ENCODE data around the gene UBE4B. TPM values are rescaled to one million over a fixed set of nuclear protein-coding genes. Genes with fewer than 3 reads are reported as not detected.
"Not testable (repeated sequence)": the region's sequence is repeated elsewhere in the genome, so short reads cannot be mapped to it uniquely, and the experiment has no call there.

UBE4B gene
- total and polyA plus RNA-seq, 4 donors = 9.9 to 51.0 (median 28.2) TPM

GRCh38 chr1:10014016-10014415 is 18.7 kb upstream of the UBE4B start:
- Histone ChIP-seq H3K27ac (ENCODE audit: low read depth in 1 of 2, low read length in 1 of 2) (no peak overlapping the region), H3K36me3 (ENCODE audit: control insufficient read depth in 4 of 4, insufficient read depth in 4 of 4, low read length in 4 of 4) (no peaks in the 10 kb centered on the region), H3K9ac (ENCODE audit: insufficient read depth in 1 of 2, low read length in 2 of 2) (no peak overlapping the region), H3K4me1 (ENCODE audit: control insufficient read depth in 5 of 5, insufficient read depth in 5 of 5, low read length in 5 of 5) (peaks cover 0 to 3% (median 0%) of the 10 kb centered on the region in 5 donors), H3K4me3 (no peak overlapping the region), H3K9me3 (ENCODE audit: control insufficient read depth in 4 of 4, insufficient read depth in 3 of 4, low read length in 3 of 4) (no peaks in the 10 kb centered on the region), H3K27me3 (ENCODE audit: control insufficient read depth in 3 of 3, insufficient read depth in 3 of 3, low read length in 2 of 3) (no peaks in the 10 kb centered on the region)
- DNase-seq = no peak
- ATAC-seq (ENCODE audit: insufficient read depth, low FRiP score) = no peak
- WGBS, 2 donors = 89 to 90% methylated on average over 5 of the region's 5 CpGs
- TF ChIP-seq CTCF (IDR thresholded peaks at IDR 0.05; ENCODE audit: control extremely low read depth, extremely low read depth) = no peak

GRCh38 chr1:10019561-10019960 is 13.2 kb upstream of the UBE4B start:
- Histone ChIP-seq H3K4me3 (no peak overlapping the region), H3K27me3 (ENCODE audit: control insufficient read depth in 3 of 3, insufficient read depth in 3 of 3, low read length in 2 of 3) (no peaks in the 10 kb centered on the region), H3K27ac (ENCODE audit: low read depth in 1 of 2, low read length in 1 of 2) (no peak overlapping the region), H3K9me3 (ENCODE audit: control insufficient read depth in 4 of 4, insufficient read depth in 3 of 4, low read length in 3 of 4) (no peaks in the 10 kb centered on the region), H3K4me1 (ENCODE audit: control insufficient read depth in 5 of 5, insufficient read depth in 5 of 5, low read length in 5 of 5) (peaks cover 0 to 3% (median 0%) of the 10 kb centered on the region in 5 donors), H3K9ac (ENCODE audit: insufficient read depth in 1 of 2, low read length in 2 of 2) (no peak overlapping the region), H3K36me3 (ENCODE audit: control insufficient read depth in 4 of 4, insufficient read depth in 4 of 4, low read length in 4 of 4) (no peaks in the 10 kb centered on the region)
- DNase-seq = no peak
- ATAC-seq (ENCODE audit: insufficient read depth, low FRiP score) = no peak
- no peak for TF ChIP-seq CTCF (IDR thresholded peaks at IDR 0.05; ENCODE audit: control extremely low read depth, extremely low read depth)

- TF ChIP-seq CTCF (IDR thresholded peaks at IDR 0.05; ENCODE audit: control extremely low read depth, extremely low read depth) = no peak
- H3K36me3 ChIP-seq (ENCODE audit: control insufficient read depth in 4 of 4, insufficient read depth in 4 of 4, low read length in 4 of 4) = no peaks in the 10 kb centered on the region
- H3K4me1 ChIP-seq (ENCODE audit: control insufficient read depth in 5 of 5, insufficient read depth in 5 of 5, low read length in 5 of 5) = peaks cover 0 to 3% (median 0%) of the 10 kb centered on the region in 5 donors
- no peak overlapping the region for H3K4me3 ChIP-seq
- H3K9ac ChIP-seq (ENCODE audit: insufficient read depth in 1 of 2, low read length in 2 of 2) = no peak overlapping the region
- H3K9me3 ChIP-seq (ENCODE audit: control insufficient read depth in 4 of 4, insufficient read depth in 3 of 4, low read length in 3 of 4) = no peaks in the 10 kb centered on the region
- 90 to 98% methylated on average over 3 of the region's 3 CpGs for WGBS, 2 donors
- no peak overlapping the region for H3K27ac ChIP-seq (ENCODE audit: low read depth in 1 of 2, low read length in 1 of 2)
- ATAC-seq (ENCODE audit: insufficient read depth, low FRiP score) = no peak
- H3K27me3 ChIP-seq (ENCODE audit: control insufficient read depth in 3 of 3, insufficient read depth in 3 of 3, low read length in 2 of 3) = no peaks in the 10 kb centered on the region
- no peak for DNase-seq
These were observed 12.7 kb upstream of the UBE4B start for GRCh38 chr1:10020086-10020485.

- not testable (repeated sequence) for H3K4me1 ChIP-seq (ENCODE audit: control insufficient read depth in 5 of 5, insufficient read depth in 5 of 5, low read length in 5 of 5); H3K9ac ChIP-seq (ENCODE audit: insufficient read depth in 1 of 2, low read length in 2 of 2); H3K27ac ChIP-seq (ENCODE audit: low read depth in 1 of 2, low read length in 1 of 2); ATAC-seq (ENCODE audit: insufficient read depth, low FRiP score); DNase-seq; H3K4me3 ChIP-seq; H3K9me3 ChIP-seq (ENCODE audit: control insufficient read depth in 4 of 4, insufficient read depth in 3 of 4, low read length in 3 of 4); H3K36me3 ChIP-seq (ENCODE audit: control insufficient read depth in 4 of 4, insufficient read depth in 4 of 4, low read length in 4 of 4); H3K27me3 ChIP-seq (ENCODE audit: control insufficient read depth in 3 of 3, insufficient read depth in 3 of 3, low read length in 2 of 3)
- WGBS, 2 donors = 83 to 95% methylated on average over 2 of the region's 2 CpGs
These were observed 12.1 kb upstream of the UBE4B start for GRCh38 chr1:10020678-10021077.

- H3K4me1 ChIP-seq (ENCODE audit: control insufficient read depth in 5 of 5, insufficient read depth in 5 of 5, low read length in 5 of 5); H3K27me3 ChIP-seq (ENCODE audit: control insufficient read depth in 3 of 3, insufficient read depth in 3 of 3, low read length in 2 of 3); H3K9me3 ChIP-seq (ENCODE audit: control insufficient read depth in 4 of 4, insufficient read depth in 3 of 4, low read length in 3 of 4); H3K36me3 ChIP-seq (ENCODE audit: control insufficient read depth in 4 of 4, insufficient read depth in 4 of 4, low read length in 4 of 4); ATAC-seq (ENCODE audit: insufficient read depth, low FRiP score); H3K4me3 ChIP-seq; DNase-seq; H3K9ac ChIP-seq (ENCODE audit: insufficient read depth in 1 of 2, low read length in 2 of 2); H3K27ac ChIP-seq (ENCODE audit: low read depth in 1 of 2, low read length in 1 of 2): not testable (repeated sequence)
- 89 to 93% methylated on average over 4 of the region's 4 CpGs for WGBS, 2 donors
These were observed 10.8 kb upstream of the UBE4B start for GRCh38 chr1:10021992-10022391.

Data from lung (tissue), 12 donors.